HG03342 (cell line): ENCODE data around the gene SGCD.

Experiments used
- ATAC-seq: cut with Tn5 transposase; IDR thresholded peaks from one replicate; pipeline ENCODE4 v1.9.1; 2021; ENCODE audit warnings: mild to moderate bottlenecking, moderate library complexity; ENCODE audit not compliant: unreplicated experiment

Gene SGCD

GRCh38 chr5:156498226-156498980 lies 171.4 kb downstream of the SGCD start:
- no peak for ATAC-seq

- ATAC-seq, result no peak
These were observed 173.8 kb downstream of the SGCD start for GRCh38 chr5:156500755-156501154.

- ATAC-seq, result no peak
These were observed 178.1 kb downstream of the SGCD start for GRCh38 chr5:156505101-156505500.

- no peak for ATAC-seq
These were observed 186.3 kb downstream of the SGCD start for GRCh38 chr5:156513123-156513815.

- ATAC-seq, result no peak
These were observed 188.2 kb downstream of the SGCD start for GRCh38 chr5:156515121-156515520.

- no peak for ATAC-seq
These were observed 188.9 kb downstream of the SGCD start for GRCh38 chr5:156515803-156516360.

- ATAC-seq, result no peak
These were observed 195.9 kb downstream of the SGCD start for GRCh38 chr5:156522651-156523529.

- ATAC-seq, result no peak
These were observed 196.6 kb downstream of the SGCD start for GRCh38 chr5:156523607-156524006.

GRCh38 chr5:156526081-156526925 lies 199.3 kb downstream of the SGCD start:
- ATAC-seq, result no peak

- no peak for ATAC-seq
These were observed 200.6 kb downstream of the SGCD start for GRCh38 chr5:156527611-156528010.

- ATAC-seq, result no peak
These were observed 201.7 kb downstream of the SGCD start for GRCh38 chr5:156528673-156529072.

GRCh38 chr5:156529892-156530291 lies 202.9 kb downstream of the SGCD start:
- no peak for ATAC-seq

GRCh38 chr5:156531199-156531598 lies 204.2 kb downstream of the SGCD start:
- no peak for ATAC-seq

- no peak for ATAC-seq
These were observed 206.0 kb downstream of the SGCD start for GRCh38 chr5:156532921-156533320.

- no peak for ATAC-seq
These were observed 207.1 kb downstream of the SGCD start for GRCh38 chr5:156534085-156534484.

- ATAC-seq, result no peak
These were observed 208.0 kb downstream of the SGCD start for GRCh38 chr5:156534906-156535485.

- no peak for ATAC-seq
These were observed 213.5 kb downstream of the SGCD start for GRCh38 chr5:156540491-156540890.

- ATAC-seq, result no peak
These were observed 214.6 kb downstream of the SGCD start for GRCh38 chr5:156541582-156541981.

GRCh38 chr5:156543348-156544145 lies 216.6 kb downstream of the SGCD start:
- no peak for ATAC-seq
